H9 (cell line): ENCODE measurements around the gene DNHD1. TPM values are rescaled to one million over a fixed set of nuclear protein-coding genes. Genes with fewer than 3 reads are reported as not detected.

Experiments
- DNase-seq: peaks from one replicate; pipeline ENCODE4 v3.0.0-alpha.2; 2017
- H2AFZ ChIP-seq: one replicate; pipeline ENCODE4 v1.6.1; 2013; ENCODE audit warnings: mild to moderate bottlenecking, low read length, control low read depth, moderate library complexity
- H2AK5ac ChIP-seq: 2 replicates; pipeline ENCODE4 v1.6.1; 2013; ENCODE audit warnings: low read length, control low read depth, mixed read lengths; ENCODE audit not compliant: insufficient read length
- H2BK120ac ChIP-seq: one replicate; pipeline ENCODE4 v1.6.1; 2013; ENCODE audit warnings: low read depth, mild to moderate bottlenecking, low read length, control low read depth, inconsistent platforms; ENCODE audit not compliant: poor library complexity, severe bottlenecking
- H2BK12ac ChIP-seq: 2 replicates; pipeline ENCODE4 v1.6.1; 2013; ENCODE audit warnings: low read length, control low read depth, mixed read lengths, low read depth; ENCODE audit not compliant: insufficient read length
- H2BK15ac ChIP-seq: 2 replicates; pipeline ENCODE4 v1.6.1; 2013; ENCODE audit warnings: low read depth, low read length, control low read depth
- H2BK20ac ChIP-seq: one replicate; pipeline ENCODE4 v1.6.1; 2013; ENCODE audit warnings: low read depth, mild to moderate bottlenecking, low read length, control low read depth, inconsistent platforms; ENCODE audit not compliant: poor library complexity, severe bottlenecking
- H2BK5ac ChIP-seq: 2 replicates; pipeline ENCODE4 v1.6.1; 2013; ENCODE audit warnings: low read length, control low read depth, mixed read lengths; ENCODE audit not compliant: insufficient read length
- H3K14ac ChIP-seq: 2 replicates; pipeline ENCODE4 v1.6.1; 2013; ENCODE audit warnings: low read length, control low read depth; ENCODE audit not compliant: insufficient read depth
- H3K18ac ChIP-seq: 2 replicates; pipeline ENCODE4 v1.6.1; 2013; ENCODE audit warnings: low read depth, mild to moderate bottlenecking, mixed read lengths, low read length, control low read depth; ENCODE audit not compliant: insufficient read length
- H3K23ac ChIP-seq: 2 replicates; pipeline ENCODE4 v1.6.1; 2013; ENCODE audit warnings: low read length, control low read depth, mixed read lengths, low read depth; ENCODE audit not compliant: insufficient read length
- H3K23me2 ChIP-seq: 2 replicates; pipeline ENCODE4 v1.6.1; 2013; ENCODE audit warnings: low read depth, mild to moderate bottlenecking, mixed read lengths, low read length, control low read depth; ENCODE audit not compliant: insufficient read length, poor library complexity, severe bottlenecking
- H3K27ac ChIP-seq: 2 replicates; pipeline ENCODE4 v1.5.1; 2013; ENCODE audit warnings: low read length, control low read depth, mixed read lengths, low read depth; ENCODE audit not compliant: insufficient read length
- H3K27me3 ChIP-seq: 2 replicates; pipeline ENCODE4 v1.6.1; 2013; ENCODE audit warnings: low read length, control low read depth, inconsistent platforms; ENCODE audit not compliant: insufficient read depth
- H3K4ac ChIP-seq: 2 replicates; pipeline ENCODE4 v1.6.1; 2013; ENCODE audit warnings: low read depth, mild to moderate bottlenecking, control low read depth, inconsistent platforms, low read length, moderate library complexity
- H3K4me1 ChIP-seq: 2 replicates; pipeline ENCODE4 v1.6.1; 2013; ENCODE audit warnings: low read length, control low read depth, inconsistent platforms; ENCODE audit not compliant: insufficient read depth
- H3K4me2 ChIP-seq: 2 replicates; pipeline ENCODE4 v1.6.1; 2013; ENCODE audit warnings: low read length, control low read depth, mixed read lengths; ENCODE audit not compliant: insufficient read length, insufficient read depth
- H3K56ac ChIP-seq: 2 replicates; pipeline ENCODE4 v1.6.1; 2013; ENCODE audit warnings: low read depth, mild to moderate bottlenecking, mixed read lengths, low read length, control low read depth; ENCODE audit not compliant: insufficient read length
- H3K79me1 ChIP-seq: 2 replicates; pipeline ENCODE4 v1.6.1; 2013; ENCODE audit warnings: low read depth, mild to moderate bottlenecking, moderate library complexity, low read length, control low read depth, inconsistent platforms; ENCODE audit not compliant: insufficient read depth, poor library complexity, severe bottlenecking
- H3K79me2 ChIP-seq: 2 replicates; pipeline ENCODE4 v1.6.1; 2013; ENCODE audit warnings: low read length, control low read depth, inconsistent platforms; ENCODE audit not compliant: insufficient read depth
- H3K9ac ChIP-seq: 2 replicates; pipeline ENCODE4 v1.6.1; 2013; ENCODE audit warnings: low read length, control low read depth, mixed read lengths; ENCODE audit not compliant: insufficient read length; ENCODE audit errors: extremely low read depth
- H3K9me3 ChIP-seq: one replicate; pipeline ENCODE4 v1.6.1; 2013; ENCODE audit warnings: low read depth, low read length, inconsistent platforms; ENCODE audit not compliant: control insufficient read depth
- H3T11ph ChIP-seq: one replicate; pipeline ENCODE4 v1.6.1; 2013; ENCODE audit warnings: mild to moderate bottlenecking, low read length, control low read depth, inconsistent platforms
- H4K20me1 ChIP-seq: one replicate; pipeline ENCODE4 v1.6.1; 2013; ENCODE audit not compliant: control insufficient read depth, insufficient read length, insufficient read depth
- H4K5ac ChIP-seq: 2 replicates; pipeline ENCODE4 v1.6.1; 2013; ENCODE audit warnings: low read depth, mild to moderate bottlenecking, mixed read lengths, low read length, control low read depth; ENCODE audit not compliant: insufficient read length
- H4K8ac ChIP-seq: replicated peaks from 2 replicates; pipeline ENCODE4 v1.6.1; 2013; ENCODE audit warnings: low read length, control low read depth, mixed read lengths, low read depth; ENCODE audit not compliant: insufficient read length
- H4K91ac ChIP-seq: 2 replicates; pipeline ENCODE4 v1.6.1; 2013; ENCODE audit warnings: low read depth, mild to moderate bottlenecking, moderate library complexity, mixed read lengths, low read length, control low read depth; ENCODE audit not compliant: insufficient read length
- H3K27ac Mint-ChIP-seq, 3 experiments: 2 replicates in 2 of 3; 3 replicates in 1 of 3; pipeline ENCODE4 v1.8.0; 2020 to 2021; ENCODE audit warnings: mixed read lengths in 3 of 3, mild to moderate bottlenecking in 1 of 3, moderate library complexity in 1 of 3
- H3K27me3 Mint-ChIP-seq: 2 replicates; pipeline ENCODE4 v1.8.0; 2021; ENCODE audit warnings: low read depth, mild to moderate bottlenecking, moderate library complexity, mixed read lengths
- H3K36me3 Mint-ChIP-seq, 3 experiments: 2 replicates in 2 of 3; 3 replicates in 1 of 3; pipeline ENCODE4 v1.8.0; 2020 to 2021; ENCODE audit warnings: low read depth in 3 of 3, mixed read lengths in 3 of 3; ENCODE audit not compliant: insufficient read depth in 1 of 3
- H3K4me1 Mint-ChIP-seq, 2 experiments: 2 replicates each; pipeline ENCODE4 v1.8.0; 2020; ENCODE audit warnings: mixed read lengths in 2 of 2
- H3K4me3 Mint-ChIP-seq, 2 experiments: 2 replicates in 1 of 2; 3 replicates in 1 of 2; pipeline ENCODE4 v1.8.0; 2020 to 2021; ENCODE audit warnings: mild to moderate bottlenecking in 2 of 2, mixed read lengths in 2 of 2, moderate library complexity in 1 of 2
- H3K9me3 Mint-ChIP-seq, 2 experiments: 2 replicates in 1 of 2; 3 replicates in 1 of 2; pipeline ENCODE4 v1.8.0; 2020; ENCODE audit warnings: mild to moderate bottlenecking in 2 of 2, mixed read lengths in 2 of 2, moderate library complexity in 1 of 2
- WGBS: extraction: QIAGEN DNeasy Blood & Tissue Kit; methylation state at CpG from one replicate; pipeline ENCODE4 v1.1.7; 2013; ENCODE audit warnings: missing lambda C conversion rate, low lambda C conversion rate, mixed read lengths; ENCODE audit not compliant: insufficient read length; ENCODE audit errors: extremely low coverage; 5-methylcytosine and 5-hydroxymethylcytosine counted together
- total RNA-seq: library from RNA; stranded (reverse); gene quantifications from 2 replicates; pipeline ENCODE4 v1.2.1, GENCODE V29; 2021
- TF ChIP-seq, protein P1 (sequence below): fragments of 200-600 bp; sonication (generic); conservative IDR thresholded peaks from 3 replicates; pipeline ENCODE4 v1.8.0; 2021; ENCODE audit warnings: antibody characterized with exemption, mild to moderate bottlenecking

Gene DNHD1
- total RNA-seq, 1 experiment from 2014 or later = 3.5 TPM

DNA sequence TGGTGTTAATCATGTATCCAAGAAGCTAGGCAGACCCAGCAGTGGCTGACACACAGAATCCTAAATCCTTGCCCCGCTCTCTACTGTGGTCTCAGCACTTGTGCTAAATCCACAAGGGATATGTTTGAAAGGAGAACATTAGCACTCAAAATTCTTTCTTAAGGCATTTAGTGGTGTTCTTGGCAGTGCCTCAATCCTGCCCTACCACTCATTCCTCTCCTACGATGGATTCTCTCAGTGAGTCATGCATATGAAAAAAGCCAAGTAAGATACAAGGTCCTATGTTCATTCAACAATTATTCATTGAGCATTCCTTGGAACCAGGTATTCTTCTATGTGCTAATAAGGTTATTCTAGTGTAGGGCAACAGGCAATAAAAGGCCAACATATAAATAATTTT lies 75.1 kb downstream of the DNHD1 start:
- no peak overlapping the region for H3K27ac ChIP-seq
- Mint-ChIP-seq H3K27ac (no peak overlapping the region), H3K9me3 (no peaks in the 10 kb centered on the region; a peak in 2 of 5 replicates), H3K4me3 (no peak overlapping the region), H3K36me3 (no peaks in the 10 kb centered on the region; a peak in 1 of 7 replicates), H3K4me1 (peaks cover 8 to 11% of the 10 kb centered on the region in 2 experiments), H3K27me3 (no peaks in the 10 kb centered on the region)
- H3T11ph ChIP-seq = no peak overlapping the region
- H3K4me2 ChIP-seq = no peak overlapping the region
- no peak overlapping the region for H4K8ac ChIP-seq
- no CpG with 5 or more reads among the region's 2 CpGs for WGBS
- no peak overlapping the region for H3K14ac ChIP-seq
- H4K91ac ChIP-seq = no peak overlapping the region
- H2BK15ac ChIP-seq = no peak overlapping the region
- H4K5ac ChIP-seq = no peak overlapping the region
- no peak overlapping the region for H2BK120ac ChIP-seq
- no peak overlapping the region for H3K4ac ChIP-seq
- peaks cover 4% of the 10 kb centered on the region; the same call in 1 of the 2 replicates for H3K4me1 ChIP-seq
- no peaks in the 10 kb centered on the region for H3K9me3 ChIP-seq
- H2BK12ac ChIP-seq = no peak overlapping the region
- no peak overlapping the region for H3K18ac ChIP-seq
- H3K27me3 ChIP-seq = no peaks in the 10 kb centered on the region
- no peaks in the 10 kb centered on the region for H3K23me2 ChIP-seq
- no peak overlapping the region for H3K9ac ChIP-seq
- DNase-seq = no peak
- H3K56ac ChIP-seq = no peak overlapping the region
- no peak overlapping the region for H2AK5ac ChIP-seq
- H3K79me1 ChIP-seq = no peaks in the 10 kb centered on the region
- TF ChIP-seq, protein P1, sequence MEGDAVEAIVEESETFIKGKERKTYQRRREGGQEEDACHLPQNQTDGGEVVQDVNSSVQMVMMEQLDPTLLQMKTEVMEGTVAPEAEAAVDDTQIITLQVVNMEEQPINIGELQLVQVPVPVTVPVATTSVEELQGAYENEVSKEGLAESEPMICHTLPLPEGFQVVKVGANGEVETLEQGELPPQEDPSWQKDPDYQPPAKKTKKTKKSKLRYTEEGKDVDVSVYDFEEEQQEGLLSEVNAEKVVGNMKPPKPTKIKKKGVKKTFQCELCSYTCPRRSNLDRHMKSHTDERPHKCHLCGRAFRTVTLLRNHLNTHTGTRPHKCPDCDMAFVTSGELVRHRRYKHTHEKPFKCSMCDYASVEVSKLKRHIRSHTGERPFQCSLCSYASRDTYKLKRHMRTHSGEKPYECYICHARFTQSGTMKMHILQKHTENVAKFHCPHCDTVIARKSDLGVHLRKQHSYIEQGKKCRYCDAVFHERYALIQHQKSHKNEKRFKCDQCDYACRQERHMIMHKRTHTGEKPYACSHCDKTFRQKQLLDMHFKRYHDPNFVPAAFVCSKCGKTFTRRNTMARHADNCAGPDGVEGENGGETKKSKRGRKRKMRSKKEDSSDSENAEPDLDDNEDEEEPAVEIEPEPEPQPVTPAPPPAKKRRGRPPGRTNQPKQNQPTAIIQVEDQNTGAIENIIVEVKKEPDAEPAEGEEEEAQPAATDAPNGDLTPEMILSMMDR = no peak
- no peak overlapping the region for H2AFZ ChIP-seq
- H2BK5ac ChIP-seq = no peak overlapping the region
- H3K79me2 ChIP-seq = no peaks in the 10 kb centered on the region
- H3K23ac ChIP-seq = no peak overlapping the region
- no peak overlapping the region for H2BK20ac ChIP-seq
- no peaks in the 10 kb centered on the region for H4K20me1 ChIP-seq
